ENCODE data around the gene CFAP74. TPM values are rescaled to one million over a fixed set of nuclear protein-coding genes. Genes with fewer than 3 reads are reported as not detected.

Gene CFAP74
- total RNA-seq, 1 experiment from 2014 or later = not detected

GRCh38 chr1:1968767-1969504 lies 34.6 kb downstream of the CFAP74 start:
- DNase-seq (ENCODE audit: low spot score) = no peak

DNA sequence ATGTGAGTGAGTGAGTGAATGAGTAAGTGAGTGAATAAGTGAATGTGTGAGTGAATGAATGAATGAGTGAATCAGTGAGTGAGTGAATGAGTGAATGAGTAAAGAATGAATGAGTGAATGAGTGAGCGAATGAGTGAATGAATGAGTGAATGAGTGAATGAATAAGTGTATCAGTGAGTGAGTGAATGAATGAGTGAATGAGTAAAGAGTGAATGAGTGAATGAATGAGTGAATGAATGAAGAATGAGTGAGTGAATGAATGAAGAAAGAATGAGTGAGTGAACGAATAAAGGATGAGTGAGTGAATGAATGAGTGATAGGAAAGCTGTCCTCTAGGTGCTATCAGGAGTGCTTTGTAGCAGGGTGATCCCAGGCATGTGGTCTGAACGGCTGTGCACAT lies 35.7 kb downstream of the CFAP74 start:
- DNase-seq (ENCODE audit: low spot score) = no peak

DNA sequence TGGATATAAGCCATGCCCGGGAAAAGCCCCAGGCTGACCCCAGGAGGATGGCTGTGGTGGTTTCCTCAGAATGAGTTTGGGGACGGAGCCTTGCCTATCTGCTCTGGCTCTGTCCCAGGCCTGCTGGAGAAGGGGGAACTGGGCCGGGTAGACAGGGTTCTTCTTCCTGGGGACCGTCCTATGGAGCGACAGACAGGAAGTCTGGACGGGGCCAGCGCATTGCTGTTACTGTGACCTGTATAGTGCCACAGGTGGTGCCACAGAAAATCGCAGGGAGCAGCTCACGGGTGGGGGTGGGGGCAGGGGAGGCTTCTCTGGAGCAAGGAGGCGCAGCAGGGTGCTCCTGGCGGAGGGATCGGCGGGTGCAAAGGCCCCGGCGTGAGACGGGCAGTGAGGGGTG lies 36.4 kb downstream of the CFAP74 start:
- DNase-seq (ENCODE audit: low spot score) = no peak

DNA sequence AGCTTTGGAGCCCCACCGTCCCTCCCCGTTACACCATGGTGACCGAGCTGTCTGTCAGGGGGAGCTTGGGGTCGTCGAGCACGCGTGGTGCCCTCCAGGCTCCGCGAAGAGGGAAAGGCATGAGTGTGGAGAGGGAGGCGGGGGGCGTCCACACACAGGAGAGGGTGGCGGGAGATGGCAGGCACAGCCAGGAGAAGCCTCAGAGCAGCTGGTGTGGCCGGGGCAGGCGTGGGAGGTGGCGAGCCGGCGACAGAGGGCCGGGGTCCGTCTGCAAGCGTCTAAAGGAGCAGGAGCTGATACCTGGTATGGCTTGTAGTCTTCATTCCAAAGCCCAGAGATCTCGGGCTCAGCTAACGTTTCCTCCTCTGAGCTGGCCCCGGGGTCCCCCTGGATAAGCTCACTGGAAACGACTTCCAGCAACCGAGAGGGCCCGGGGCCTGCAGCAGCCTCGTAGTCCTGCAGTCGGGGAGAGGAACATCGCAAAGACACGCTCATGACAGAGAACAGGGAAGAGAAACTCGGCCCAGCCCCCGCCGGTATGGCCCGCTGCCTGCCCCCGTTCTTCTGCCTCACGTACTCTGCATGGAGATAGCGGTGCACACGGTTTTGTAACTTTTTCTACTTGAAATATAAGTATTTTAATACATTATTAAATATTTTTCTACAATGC lies 37.4 kb downstream of the CFAP74 start:
- no peak for DNase-seq (ENCODE audit: low spot score)

DNA sequence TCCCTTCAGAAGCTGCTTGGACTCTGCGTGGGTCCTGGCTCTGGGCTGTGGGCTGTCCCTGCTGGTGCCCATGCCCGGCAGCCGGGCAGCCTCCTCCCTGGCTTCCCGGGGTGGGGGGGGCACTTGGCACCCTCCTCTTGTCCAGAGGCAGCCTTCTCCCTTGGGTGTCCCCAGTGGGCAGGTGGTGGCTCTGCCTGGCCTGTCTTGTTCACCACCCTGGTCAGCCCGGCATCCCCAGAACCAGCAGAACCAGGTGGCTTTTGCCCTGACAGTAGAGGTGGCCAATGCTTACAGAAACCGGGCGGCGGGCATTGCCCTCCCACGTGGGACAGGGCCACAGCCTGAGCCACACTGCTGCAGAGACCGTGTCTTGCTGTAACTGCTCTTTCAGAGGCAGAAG lies 38.0 kb downstream of the CFAP74 start:
- no peak for DNase-seq (ENCODE audit: low spot score)

GRCh38 chr1:1964811-1965210 lies 38.8 kb downstream of the CFAP74 start:
- DNase-seq (ENCODE audit: low spot score) = no peak

DNA sequence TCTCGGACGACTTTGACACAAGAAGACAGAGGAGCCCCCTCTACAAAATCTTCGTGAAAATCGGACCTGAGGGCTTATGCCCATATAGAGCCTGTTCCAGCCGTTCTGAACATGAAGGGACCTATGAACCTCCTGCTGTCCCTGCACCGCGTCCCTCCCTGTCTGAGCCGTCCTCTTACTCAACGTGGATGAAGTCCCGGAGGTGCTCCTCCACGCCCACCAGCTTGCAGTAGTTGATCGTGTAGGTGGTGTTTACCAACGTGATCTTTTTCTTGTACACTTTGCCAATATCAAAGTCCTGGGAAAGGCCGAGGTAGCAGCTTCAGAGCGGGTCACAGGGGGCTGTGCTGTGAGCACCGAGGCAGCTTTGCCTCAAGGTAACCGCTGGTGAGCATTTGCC lies 40.0 kb downstream of the CFAP74 start:
- no peak for DNase-seq (ENCODE audit: low spot score)

- no peak for DNase-seq (ENCODE audit: low spot score)
Measured at GRCh38 chr1:1962752-1963151, 40.8 kb downstream of the CFAP74 start.

DNA sequence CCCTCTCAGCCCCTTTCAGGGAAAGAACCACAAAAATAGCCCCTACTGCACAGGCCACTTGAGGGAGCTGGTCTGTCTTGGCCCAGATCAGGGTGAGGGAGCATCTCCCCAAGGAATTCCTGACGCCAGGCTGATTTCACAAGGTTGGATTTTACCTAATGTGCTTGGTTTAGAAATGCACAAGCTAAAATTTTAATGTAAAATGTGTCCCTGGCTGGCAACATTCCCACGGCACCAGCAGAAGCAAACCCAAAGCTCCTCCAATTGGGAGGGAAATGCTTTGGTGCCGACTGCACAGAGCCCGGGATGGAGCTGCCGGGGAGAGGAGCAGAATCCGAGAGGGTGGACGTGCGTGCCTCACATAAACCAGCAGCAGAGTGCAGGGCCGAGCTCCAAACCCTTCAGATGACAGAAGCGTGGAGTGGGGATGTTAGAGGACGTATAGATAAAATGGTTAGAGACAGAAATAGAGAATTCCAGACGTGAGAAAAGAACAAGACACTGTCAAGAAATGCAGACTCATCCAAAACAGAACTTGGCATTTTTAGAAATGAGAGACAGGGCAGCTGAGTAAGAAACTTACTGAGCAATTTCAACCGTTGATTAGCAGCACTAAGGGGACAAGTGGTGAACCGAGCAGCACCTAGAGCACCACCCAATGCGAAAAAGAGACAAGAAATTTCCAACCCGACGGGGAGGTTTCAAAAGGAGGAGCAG lies 42.9 kb downstream of the CFAP74 start:
- DNase-seq (ENCODE audit: low spot score) = no peak

- peak; percentile 85 for DNase-seq (ENCODE audit: low spot score)
Measured at GRCh38 chr1:1959840-1960479, 43.6 kb downstream of the CFAP74 start.

GRCh38 chr1:1959459-1959839 lies 44.1 kb downstream of the CFAP74 start:
- DNase-seq (ENCODE audit: low spot score) = no peak

- DNase-seq (ENCODE audit: low spot score) = no peak
Measured at GRCh38 chr1:1958071-1958541, 45.5 kb downstream of the CFAP74 start.

DNA sequence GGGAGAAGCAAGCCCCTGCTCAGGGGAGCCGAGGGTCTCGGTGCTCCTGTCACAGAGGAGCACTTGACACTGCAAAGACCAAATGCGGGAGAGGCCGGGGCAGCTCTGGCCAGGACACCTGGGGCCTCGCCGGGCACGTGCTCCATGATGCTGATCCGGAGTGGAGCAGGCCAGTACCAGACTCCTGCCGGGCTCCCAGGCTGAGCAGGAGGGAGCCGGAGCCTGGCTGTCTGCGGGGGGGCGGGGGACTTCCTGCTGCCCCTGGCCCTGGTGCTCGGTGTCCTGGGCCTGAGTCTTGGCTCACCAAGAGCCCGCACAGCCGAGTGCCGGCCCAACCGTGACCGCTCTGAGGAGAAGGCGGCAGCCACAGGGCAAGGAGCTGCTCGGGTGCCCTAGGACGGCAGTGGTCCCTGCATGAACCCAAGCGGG lies 46.0 kb downstream of the CFAP74 start:
- no peak for DNase-seq (ENCODE audit: low spot score)

GRCh38 chr1:1956586-1957532 lies 46.7 kb downstream of the CFAP74 start:
- no peak for DNase-seq (ENCODE audit: low spot score)

GRCh38 chr1:1956101-1956500 lies 47.5 kb downstream of the CFAP74 start:
- DNase-seq (ENCODE audit: low spot score) = no peak

GRCh38 chr1:1955621-1956094 lies 47.9 kb downstream of the CFAP74 start:
- DNase-seq (ENCODE audit: low spot score) = peak; percentile 8

- peak; percentile 19 for DNase-seq (ENCODE audit: low spot score)
Measured at GRCh38 chr1:1954831-1955441, 48.6 kb downstream of the CFAP74 start.

DNA sequence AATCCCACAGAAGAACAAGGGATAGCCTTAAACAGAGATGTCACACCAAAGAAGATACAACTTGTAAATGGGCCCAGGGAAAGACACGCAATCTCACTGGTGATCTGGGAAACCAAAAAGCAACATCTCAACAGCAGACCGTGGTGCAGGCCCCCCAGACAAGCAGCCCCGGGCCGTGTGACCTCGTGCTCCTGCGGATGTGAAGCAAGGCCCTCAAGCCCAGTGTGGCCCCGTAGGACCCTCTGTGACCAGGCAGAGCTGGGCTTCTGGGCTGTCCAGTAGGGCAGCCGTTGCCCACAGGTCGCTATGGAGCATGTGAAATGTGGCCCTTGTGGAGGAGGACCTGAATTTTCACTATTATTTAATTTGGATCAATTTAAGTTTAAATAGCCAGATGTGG lies 49.6 kb downstream of the CFAP74 start:
- no peak for DNase-seq (ENCODE audit: low spot score)

GRCh38 chr1:1950940-1951339 lies 52.6 kb downstream of the CFAP74 start:
- DNase-seq (ENCODE audit: low spot score) = no peak

DNA sequence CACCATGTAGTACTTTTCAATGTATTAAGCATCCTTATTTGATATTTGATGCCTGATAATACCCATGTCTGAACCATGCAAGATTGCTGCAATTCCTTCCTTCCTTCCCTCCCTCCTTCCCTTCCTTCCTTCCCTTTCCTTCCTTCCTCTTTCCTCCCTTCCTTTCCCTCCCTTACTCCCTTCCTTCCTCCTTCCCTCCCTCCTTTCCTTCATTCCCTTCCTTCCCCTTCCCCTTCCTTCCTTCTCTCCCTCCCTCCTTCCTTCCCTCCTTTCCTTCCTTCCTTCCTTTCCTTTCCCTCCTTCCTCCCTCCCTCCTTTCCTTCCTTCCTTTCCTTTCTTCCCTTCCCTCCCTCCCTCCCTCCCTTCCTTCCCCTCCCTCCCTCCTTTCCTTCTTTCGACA lies 54.8 kb downstream of the CFAP74 start:
- DNase-seq (ENCODE audit: low spot score) = no peak

Data from HT-29 (cell line).